ENCODE data around the gene TIMM17A.
"Not testable (repeated sequence)": the region's sequence is repeated elsewhere in the genome, so short reads cannot be mapped to it uniquely, and the experiment has no call there.

DNA sequence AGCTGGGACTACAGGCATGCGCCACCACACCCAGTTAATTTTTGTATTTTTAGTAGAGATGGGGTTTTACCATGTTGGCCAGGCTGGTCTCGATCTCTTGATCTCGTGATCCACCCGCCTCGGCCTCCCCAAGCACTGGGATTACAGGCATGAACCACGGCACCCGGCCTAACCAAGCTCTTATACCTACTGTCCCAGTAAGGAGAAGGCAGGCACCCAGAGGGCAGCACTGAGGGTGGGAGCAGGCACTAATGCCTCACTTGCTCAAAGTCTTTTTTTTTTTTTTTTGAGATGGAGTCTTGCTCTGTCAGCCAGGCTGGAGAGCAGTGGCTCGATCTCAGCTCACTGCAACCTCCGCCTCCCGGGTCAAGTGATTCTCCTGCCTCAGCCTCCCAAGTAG is 15.0 kb upstream of the TIMM17A start:
- not testable (repeated sequence) for TF ChIP-seq CTCF (conservative IDR thresholded peaks at IDR 0.05; ENCODE audit: low read length); EZH2phosphoT487 (IDR thresholded peaks at IDR 0.05; ENCODE audit: borderline replicate concordance)

All from Loucy (cell line).